PFSK-1 (cell line): ENCODE data around the gene ZNF232.

Source experiments
- FOXP2 ChIP-seq: optimal IDR thresholded peaks from 2 replicates; pipeline ENCODE3; 2011; ENCODE audit warnings: borderline replicate concordance, control low read depth, inconsistent platforms; ENCODE audit not compliant: insufficient read depth; ENCODE audit errors: extremely low read length, extremely low read depth
- POLR2AphosphoS5 ChIP-seq: IDR thresholded peaks from 2 replicates; pipeline ENCODE4 v1.6.1; 2012; ENCODE audit warnings: low read depth, mild to moderate bottlenecking, control low read depth, low read length, moderate library complexity
- SIN3A ChIP-seq: IDR thresholded peaks from 2 replicates; pipeline ENCODE4 v1.6.1; 2012; ENCODE audit warnings: mild to moderate bottlenecking, low read length, moderate library complexity, borderline replicate concordance; ENCODE audit not compliant: insufficient read depth
- TAF1 ChIP-seq: IDR thresholded peaks from 2 replicates; pipeline ENCODE4 v1.6.1; 2012; ENCODE audit warnings: low read length, control low read depth, borderline replicate concordance; ENCODE audit not compliant: insufficient read depth
- TF ChIP-seq, protein P1 (sequence below), 2 experiments: IDR thresholded peaks; 2 replicates each; pipeline versions ENCODE4 v1.6.1 to v1.8.0; 2011 to 2012; ENCODE audit warnings: low read depth in 2 of 2, low read length in 2 of 2, control low read depth in 1 of 2, inconsistent platforms in 1 of 2, mild to moderate bottlenecking in 1 of 2, moderate library complexity in 1 of 2; ENCODE audit not compliant: insufficient read depth in 1 of 2

Gene ZNF232

GRCh38 chr17:5080591-5080990 is 31.1 kb downstream of the ZNF232 start:
- TF ChIP-seq SIN3A (no peak), POLR2AphosphoS5 (no peak), FOXP2 (no peak), TAF1 (no peak)
- TF ChIP-seq, protein P1, sequence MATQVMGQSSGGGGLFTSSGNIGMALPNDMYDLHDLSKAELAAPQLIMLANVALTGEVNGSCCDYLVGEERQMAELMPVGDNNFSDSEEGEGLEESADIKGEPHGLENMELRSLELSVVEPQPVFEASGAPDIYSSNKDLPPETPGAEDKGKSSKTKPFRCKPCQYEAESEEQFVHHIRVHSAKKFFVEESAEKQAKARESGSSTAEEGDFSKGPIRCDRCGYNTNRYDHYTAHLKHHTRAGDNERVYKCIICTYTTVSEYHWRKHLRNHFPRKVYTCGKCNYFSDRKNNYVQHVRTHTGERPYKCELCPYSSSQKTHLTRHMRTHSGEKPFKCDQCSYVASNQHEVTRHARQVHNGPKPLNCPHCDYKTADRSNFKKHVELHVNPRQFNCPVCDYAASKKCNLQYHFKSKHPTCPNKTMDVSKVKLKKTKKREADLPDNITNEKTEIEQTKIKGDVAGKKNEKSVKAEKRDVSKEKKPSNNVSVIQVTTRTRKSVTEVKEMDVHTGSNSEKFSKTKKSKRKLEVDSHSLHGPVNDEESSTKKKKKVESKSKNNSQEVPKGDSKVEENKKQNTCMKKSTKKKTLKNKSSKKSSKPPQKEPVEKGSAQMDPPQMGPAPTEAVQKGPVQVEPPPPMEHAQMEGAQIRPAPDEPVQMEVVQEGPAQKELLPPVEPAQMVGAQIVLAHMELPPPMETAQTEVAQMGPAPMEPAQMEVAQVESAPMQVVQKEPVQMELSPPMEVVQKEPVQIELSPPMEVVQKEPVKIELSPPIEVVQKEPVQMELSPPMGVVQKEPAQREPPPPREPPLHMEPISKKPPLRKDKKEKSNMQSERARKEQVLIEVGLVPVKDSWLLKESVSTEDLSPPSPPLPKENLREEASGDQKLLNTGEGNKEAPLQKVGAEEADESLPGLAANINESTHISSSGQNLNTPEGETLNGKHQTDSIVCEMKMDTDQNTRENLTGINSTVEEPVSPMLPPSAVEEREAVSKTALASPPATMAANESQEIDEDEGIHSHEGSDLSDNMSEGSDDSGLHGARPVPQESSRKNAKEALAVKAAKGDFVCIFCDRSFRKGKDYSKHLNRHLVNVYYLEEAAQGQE (IDR thresholded peaks at IDR 0.05; ENCODE audit: insufficient read depth in 1 of 2, low read depth in 2 of 2, low read length in 2 of 2) = no peak

DNA sequence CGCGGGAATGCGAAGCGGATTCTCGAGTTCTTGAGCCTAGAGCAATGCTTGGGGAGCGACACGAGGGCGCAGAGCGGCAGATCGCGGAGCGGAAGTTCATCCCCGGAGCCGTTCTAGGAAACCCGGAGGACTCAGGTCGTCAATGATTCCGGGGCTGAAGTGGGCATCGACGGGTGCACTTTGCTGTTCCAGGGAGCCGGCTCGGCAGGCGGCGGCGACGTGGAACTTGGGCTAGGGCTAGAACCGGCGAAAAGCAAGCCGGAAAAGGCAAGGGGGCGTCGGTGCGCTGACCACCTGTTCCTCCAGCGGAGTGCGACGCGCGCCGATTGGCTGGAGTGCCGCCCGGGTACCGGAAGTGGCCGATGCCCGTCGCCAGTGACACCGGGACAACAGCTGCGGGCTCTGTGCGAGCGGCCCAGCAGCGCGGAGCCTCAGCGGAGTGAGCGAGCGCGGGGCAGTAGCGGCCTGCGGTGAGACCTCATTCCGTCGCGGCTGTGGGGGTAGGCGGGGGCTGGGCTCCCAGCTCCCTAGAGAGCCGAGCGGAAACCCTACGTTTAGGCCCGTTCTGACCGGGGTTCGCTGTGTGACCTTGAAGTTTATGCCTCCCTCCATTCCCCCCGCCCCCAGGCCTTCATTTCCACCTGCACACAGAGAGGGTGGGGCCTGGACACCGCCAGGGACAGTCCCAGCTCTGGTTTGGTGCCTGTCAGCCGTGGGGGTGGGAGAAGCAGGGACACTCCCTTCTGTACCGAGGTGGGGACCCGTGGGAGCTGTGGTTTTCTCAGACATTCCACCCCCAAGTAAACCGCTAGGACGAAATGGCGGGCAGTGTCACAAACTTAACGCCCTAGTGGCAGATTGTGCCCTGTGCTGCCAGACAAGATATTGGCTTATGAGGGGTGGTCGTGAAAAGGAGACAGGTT is 33.3 kb downstream of the ZNF232 start, which contains the start of gene ZFP3:
TSS of gene ZFP3 (plus strand) at position 362 of the 923 bp plus-strand sequence. CDS start 13,038 bp downstream, outside the sequence.
- TF ChIP-seq POLR2AphosphoS5 (no peak), TAF1 (no peak), SIN3A (no peak), FOXP2 (no peak)
- TF ChIP-seq, protein P1 (IDR thresholded peaks at IDR 0.05; ENCODE audit: insufficient read depth in 1 of 2, low read depth in 2 of 2, low read length in 2 of 2) = no peak

GRCh38 chr17:5077781-5078105 is 33.9 kb downstream of the ZNF232 start:
- TF ChIP-seq FOXP2 = no peak
- TF ChIP-seq POLR2AphosphoS5 = no peak
- TF ChIP-seq, protein P1 (IDR thresholded peaks at IDR 0.05; ENCODE audit: insufficient read depth in 1 of 2, low read depth in 2 of 2, low read length in 2 of 2) = no peak
- no peak for TF ChIP-seq TAF1
- no peak for TF ChIP-seq SIN3A

- TF ChIP-seq FOXP2 = no peak
- TF ChIP-seq, protein P1 (IDR thresholded peaks at IDR 0.05; ENCODE audit: insufficient read depth in 1 of 2, low read depth in 2 of 2, low read length in 2 of 2) = no peak
- no peak for TF ChIP-seq SIN3A
- no peak for TF ChIP-seq TAF1
- no peak for TF ChIP-seq POLR2AphosphoS5
Measured at GRCh38 chr17:5069724-5070123, 42.0 kb downstream of the ZNF232 start.
